Measurements from ENCODE around the gene CNTRL.
"Not testable (repeated sequence)": the region's sequence is repeated elsewhere in the genome, so short reads cannot be mapped to it uniquely, and the experiment has no call there.

The CNTRL gene

GRCh38 chr9:121073038-121073437 lies 1.7 kb upstream of the CNTRL start:
- Histone ChIP-seq H3K27me3 (ENCODE audit: control insufficient read depth, insufficient read depth, low read length) (peaks cover 88% of the 10 kb centered on the region), H3K4me3 (ENCODE audit: low read depth, low read length) (no peak overlapping the region), H3K4me1 (ENCODE audit: control insufficient read depth, insufficient read depth, low read length) (peaks cover 3% of the 10 kb centered on the region), H3K9me3 (ENCODE audit: control insufficient read depth, insufficient read depth, low read length) (no peaks in the 10 kb centered on the region), H3K36me3 (ENCODE audit: control insufficient read depth, insufficient read depth, low read length) (no peaks in the 10 kb centered on the region), H3K9ac (ENCODE audit: low read depth, low read length) (no peak overlapping the region)

- Histone ChIP-seq H3K27me3 (ENCODE audit: control insufficient read depth, insufficient read depth, low read length) (peaks cover 65% of the 10 kb centered on the region), H3K9ac (ENCODE audit: low read depth, low read length) (no peak overlapping the region), H3K9me3 (ENCODE audit: control insufficient read depth, insufficient read depth, low read length) (no peaks in the 10 kb centered on the region), H3K4me1 (ENCODE audit: control insufficient read depth, insufficient read depth, low read length) (peaks cover 3% of the 10 kb centered on the region), H3K36me3 (ENCODE audit: control insufficient read depth, insufficient read depth, low read length) (no peaks in the 10 kb centered on the region), H3K4me3 (ENCODE audit: low read depth, low read length) (peak overlapping the region; percentile 70)
These were observed 689 bp downstream of the CNTRL start for GRCh38 chr9:121075251-121076036.

GRCh38 chr9:121082075-121082474 lies 7.3 kb downstream of the CNTRL start:
- Histone ChIP-seq H3K27me3 (ENCODE audit: control insufficient read depth, insufficient read depth, low read length) (peaks cover 6% of the 10 kb centered on the region), H3K36me3 (ENCODE audit: control insufficient read depth, insufficient read depth, low read length) (no peaks in the 10 kb centered on the region), H3K4me3 (ENCODE audit: low read depth, low read length) (no peak overlapping the region), H3K9me3 (ENCODE audit: control insufficient read depth, insufficient read depth, low read length) (no peaks in the 10 kb centered on the region), H3K4me1 (ENCODE audit: control insufficient read depth, insufficient read depth, low read length) (no peaks in the 10 kb centered on the region), H3K9ac (ENCODE audit: low read depth, low read length) (no peak overlapping the region)

DNA sequence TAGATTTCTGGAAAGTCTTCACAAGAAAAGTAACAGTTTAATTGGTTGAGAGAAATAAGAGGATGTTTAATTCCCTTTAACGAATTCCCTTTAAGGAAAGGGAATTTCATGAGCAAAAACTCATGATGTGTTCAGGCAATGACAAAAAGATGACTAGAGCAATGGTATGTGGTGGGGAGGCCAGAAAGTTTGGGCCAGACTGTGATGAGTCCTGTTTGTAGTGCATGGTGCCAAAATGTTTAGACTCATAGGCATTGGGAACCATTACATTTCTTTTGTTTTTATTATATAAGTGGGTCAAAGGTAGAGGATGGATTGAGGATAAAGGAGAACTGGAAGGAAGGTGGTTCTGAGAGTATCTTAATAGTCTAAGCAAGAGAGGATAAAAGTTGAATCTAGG lies 10.9 kb downstream of the CNTRL start:
- Histone ChIP-seq H3K36me3 (ENCODE audit: control insufficient read depth, insufficient read depth, low read length) (no peaks in the 10 kb centered on the region), H3K4me1 (ENCODE audit: control insufficient read depth, insufficient read depth, low read length) (no peaks in the 10 kb centered on the region), H3K9me3 (ENCODE audit: control insufficient read depth, insufficient read depth, low read length) (no peaks in the 10 kb centered on the region), H3K4me3 (ENCODE audit: low read depth, low read length) (no peak overlapping the region), H3K27me3 (ENCODE audit: control insufficient read depth, insufficient read depth, low read length) (no peaks in the 10 kb centered on the region), H3K9ac (ENCODE audit: low read depth, low read length) (no peak overlapping the region)

- H3K36me3 ChIP-seq (ENCODE audit: control insufficient read depth, insufficient read depth, low read length) = no peaks in the 10 kb centered on the region
- no peaks in the 10 kb centered on the region for H3K9me3 ChIP-seq (ENCODE audit: control insufficient read depth, insufficient read depth, low read length)
- no peaks in the 10 kb centered on the region for H3K27me3 ChIP-seq (ENCODE audit: control insufficient read depth, insufficient read depth, low read length)
- no peaks in the 10 kb centered on the region for H3K4me1 ChIP-seq (ENCODE audit: control insufficient read depth, insufficient read depth, low read length)
- no peak overlapping the region for H3K9ac ChIP-seq (ENCODE audit: low read depth, low read length)
- no peak overlapping the region for H3K4me3 ChIP-seq (ENCODE audit: low read depth, low read length)
These were observed 13.8 kb downstream of the CNTRL start for GRCh38 chr9:121088576-121088975.

- not testable (repeated sequence) for H3K4me3 ChIP-seq (ENCODE audit: low read depth, low read length); H3K4me1 ChIP-seq (ENCODE audit: control insufficient read depth, insufficient read depth, low read length); H3K9me3 ChIP-seq (ENCODE audit: control insufficient read depth, insufficient read depth, low read length); H3K36me3 ChIP-seq (ENCODE audit: control insufficient read depth, insufficient read depth, low read length); H3K27me3 ChIP-seq (ENCODE audit: control insufficient read depth, insufficient read depth, low read length); H3K9ac ChIP-seq (ENCODE audit: low read depth, low read length)
These were observed 16.0 kb downstream of the CNTRL start for GRCh38 chr9:121090743-121091142.

GRCh38 chr9:121095057-121095456 lies 20.3 kb downstream of the CNTRL start:
- H3K36me3 ChIP-seq (ENCODE audit: control insufficient read depth, insufficient read depth, low read length) = no peaks in the 10 kb centered on the region
- H3K9me3 ChIP-seq (ENCODE audit: control insufficient read depth, insufficient read depth, low read length) = no peaks in the 10 kb centered on the region
- no peaks in the 10 kb centered on the region for H3K4me1 ChIP-seq (ENCODE audit: control insufficient read depth, insufficient read depth, low read length)
- no peaks in the 10 kb centered on the region for H3K27me3 ChIP-seq (ENCODE audit: control insufficient read depth, insufficient read depth, low read length)
- H3K4me3 ChIP-seq (ENCODE audit: low read depth, low read length) = no peak overlapping the region
- no peak overlapping the region for H3K9ac ChIP-seq (ENCODE audit: low read depth, low read length)

DNA sequence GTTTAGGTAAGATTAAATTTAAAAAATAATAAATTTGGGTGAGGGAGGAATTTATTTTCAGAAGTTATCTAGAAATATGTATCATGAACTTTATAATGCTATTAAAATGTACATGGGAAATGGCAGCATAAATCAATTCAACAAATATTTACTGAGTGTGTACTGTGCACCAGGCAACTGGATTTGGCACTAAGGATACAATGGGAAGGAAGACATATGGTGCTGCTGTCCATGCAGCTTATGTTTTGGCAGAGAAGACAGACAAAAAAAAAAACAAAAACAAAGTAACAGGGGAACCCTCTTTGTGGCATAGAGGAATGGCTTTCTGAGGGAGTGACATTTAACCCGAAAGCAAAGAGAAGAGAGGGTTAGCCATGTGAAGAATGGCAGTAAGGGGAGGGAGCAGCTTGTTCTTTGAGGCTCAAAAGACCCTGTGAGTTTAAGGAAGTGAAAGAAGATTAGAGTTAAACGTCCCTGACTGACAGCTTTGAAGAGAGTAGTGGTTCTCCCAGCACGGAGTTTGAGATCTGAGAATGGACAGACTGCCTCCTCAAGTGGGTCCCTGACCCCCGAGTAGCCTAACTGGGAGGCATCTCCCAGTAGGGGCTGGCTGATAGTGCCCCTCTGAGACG lies 23.9 kb downstream of the CNTRL start:
- Histone ChIP-seq H3K4me1 (ENCODE audit: control insufficient read depth, insufficient read depth, low read length) (no peaks in the 10 kb centered on the region), H3K9ac (ENCODE audit: low read depth, low read length) (no peak overlapping the region), H3K36me3 (ENCODE audit: control insufficient read depth, insufficient read depth, low read length) (no peaks in the 10 kb centered on the region), H3K27me3 (ENCODE audit: control insufficient read depth, insufficient read depth, low read length) (no peaks in the 10 kb centered on the region), H3K4me3 (ENCODE audit: low read depth, low read length) (no peak overlapping the region), H3K9me3 (ENCODE audit: control insufficient read depth, insufficient read depth, low read length) (no peaks in the 10 kb centered on the region)

- H3K4me1 ChIP-seq (ENCODE audit: control insufficient read depth, insufficient read depth, low read length); H3K4me3 ChIP-seq (ENCODE audit: low read depth, low read length); H3K9ac ChIP-seq (ENCODE audit: low read depth, low read length); H3K9me3 ChIP-seq (ENCODE audit: control insufficient read depth, insufficient read depth, low read length); H3K27me3 ChIP-seq (ENCODE audit: control insufficient read depth, insufficient read depth, low read length); H3K36me3 ChIP-seq (ENCODE audit: control insufficient read depth, insufficient read depth, low read length): not testable (repeated sequence)
These were observed 29.3 kb downstream of the CNTRL start for GRCh38 chr9:121104054-121104453.

GRCh38 chr9:121105531-121105930 lies 30.8 kb downstream of the CNTRL start:
- H3K27me3 ChIP-seq (ENCODE audit: control insufficient read depth, insufficient read depth, low read length) = no peaks in the 10 kb centered on the region
- no peaks in the 10 kb centered on the region for H3K4me1 ChIP-seq (ENCODE audit: control insufficient read depth, insufficient read depth, low read length)

GRCh38 chr9:121107029-121107428 lies 32.3 kb downstream of the CNTRL start:
- Histone ChIP-seq H3K9me3 (ENCODE audit: control insufficient read depth, insufficient read depth, low read length) (no peaks in the 10 kb centered on the region), H3K4me3 (ENCODE audit: low read depth, low read length) (no peak overlapping the region), H3K4me1 (ENCODE audit: control insufficient read depth, insufficient read depth, low read length) (no peaks in the 10 kb centered on the region), H3K36me3 (ENCODE audit: control insufficient read depth, insufficient read depth, low read length) (no peaks in the 10 kb centered on the region), H3K9ac (ENCODE audit: low read depth, low read length) (no peak overlapping the region), H3K27me3 (ENCODE audit: control insufficient read depth, insufficient read depth, low read length) (no peaks in the 10 kb centered on the region)

More at GRCh38 chr9:121105531-121105930, 30.8 kb downstream of the CNTRL start:
- H3K9me3 ChIP-seq (ENCODE audit: control insufficient read depth, insufficient read depth, low read length) = no peaks in the 10 kb centered on the region
- no peaks in the 10 kb centered on the region for H3K36me3 ChIP-seq (ENCODE audit: control insufficient read depth, insufficient read depth, low read length)
- H3K4me3 ChIP-seq (ENCODE audit: low read depth, low read length) = no peak overlapping the region
- no peak overlapping the region for H3K9ac ChIP-seq (ENCODE audit: low read depth, low read length)

DNA sequence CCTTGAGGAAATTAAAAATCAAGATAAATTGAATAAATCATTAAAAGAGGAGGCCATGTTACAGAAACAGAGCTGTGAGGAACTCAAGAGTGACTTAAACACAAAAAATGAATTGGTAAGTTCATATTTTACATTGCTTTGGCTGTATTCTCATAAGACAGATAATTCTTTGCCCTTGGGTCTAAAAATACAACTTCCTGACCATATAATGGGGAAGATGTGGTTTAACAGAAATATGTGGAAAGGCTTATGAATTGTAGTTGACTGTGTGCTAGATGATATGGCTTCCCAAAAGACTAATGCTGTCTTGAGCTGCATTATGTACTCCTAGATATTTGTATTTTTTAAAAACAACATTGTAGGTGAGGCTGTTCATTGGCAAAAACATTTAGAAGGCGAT lies 33.1 kb downstream of the CNTRL start:
- Histone ChIP-seq H3K4me3 (ENCODE audit: low read depth, low read length) (no peak overlapping the region), H3K9me3 (ENCODE audit: control insufficient read depth, insufficient read depth, low read length) (no peaks in the 10 kb centered on the region), H3K36me3 (ENCODE audit: control insufficient read depth, insufficient read depth, low read length) (no peaks in the 10 kb centered on the region), H3K27me3 (ENCODE audit: control insufficient read depth, insufficient read depth, low read length) (no peaks in the 10 kb centered on the region), H3K4me1 (ENCODE audit: control insufficient read depth, insufficient read depth, low read length) (no peaks in the 10 kb centered on the region), H3K9ac (ENCODE audit: low read depth, low read length) (no peak overlapping the region)
